Activated CD4-positive, alpha-beta T cell treated with anti-CD3 and anti-CD28 coated beads, Interleukin-2, amount 10 ng/mL, durations not matched to agents 7 days and 5 days (primary cell): Measurements from ENCODE around the gene ZNF133. TPM values are rescaled to one million over a fixed set of nuclear protein-coding genes. Genes with fewer than 3 reads are reported as not detected.
"Not testable (repeated sequence)": the region's sequence is repeated elsewhere in the genome, so short reads cannot be mapped to it uniquely, and the experiment has no call there.

ENCODE experiments used
- CTCF ChIA-PET: fragments of 350-600 bp; sonication (Branson Sonifier 250); formaldehyde crosslinking; loops from one replicate; lab custom pipeline; 2021; ENCODE audit warnings: antibody characterized with exemption; lab: Charles Lee
- POLR2A ChIA-PET: fragments of 350-600 bp; sonication (Branson Sonifier 250); formaldehyde crosslinking; loops from one replicate; lab custom pipeline; 2021; ENCODE audit warnings: antibody characterized with exemption; lab: Charles Lee
- DNase-seq: peaks from one replicate; pipeline ENCODE4 v3.0.0-alpha.2; 2020
- H3K27ac Mint-ChIP-seq: one replicate; pipeline ENCODE4 v1.8.0; 2021; ENCODE audit warnings: mild to moderate bottlenecking, moderate library complexity, mixed read lengths
- H3K27me3 Mint-ChIP-seq: one replicate; pipeline ENCODE4 v1.8.0; 2021; ENCODE audit warnings: mixed read lengths
- H3K36me3 Mint-ChIP-seq: one replicate; pipeline ENCODE4 v1.8.0; 2021; ENCODE audit warnings: low read depth, mixed read lengths
- H3K4me1 Mint-ChIP-seq: one replicate; pipeline ENCODE4 v1.8.0; 2021; ENCODE audit warnings: mixed read lengths
- H3K4me3 Mint-ChIP-seq: one replicate; pipeline ENCODE4 v1.8.0; 2021; ENCODE audit warnings: mild to moderate bottlenecking, moderate library complexity, mixed read lengths
- H3K9me3 Mint-ChIP-seq: one replicate; pipeline ENCODE4 v1.8.0; 2021; ENCODE audit warnings: mixed read lengths
- total RNA-seq, 2 experiments: library from RNA; stranded (reverse); gene quantifications; one replicate each; pipeline ENCODE4 v1.2.3, GENCODE V29; 2021

Gene ZNF133
- 1 to 10 TPM; 9.2 to 9.4 TPM for total RNA-seq

DNA sequence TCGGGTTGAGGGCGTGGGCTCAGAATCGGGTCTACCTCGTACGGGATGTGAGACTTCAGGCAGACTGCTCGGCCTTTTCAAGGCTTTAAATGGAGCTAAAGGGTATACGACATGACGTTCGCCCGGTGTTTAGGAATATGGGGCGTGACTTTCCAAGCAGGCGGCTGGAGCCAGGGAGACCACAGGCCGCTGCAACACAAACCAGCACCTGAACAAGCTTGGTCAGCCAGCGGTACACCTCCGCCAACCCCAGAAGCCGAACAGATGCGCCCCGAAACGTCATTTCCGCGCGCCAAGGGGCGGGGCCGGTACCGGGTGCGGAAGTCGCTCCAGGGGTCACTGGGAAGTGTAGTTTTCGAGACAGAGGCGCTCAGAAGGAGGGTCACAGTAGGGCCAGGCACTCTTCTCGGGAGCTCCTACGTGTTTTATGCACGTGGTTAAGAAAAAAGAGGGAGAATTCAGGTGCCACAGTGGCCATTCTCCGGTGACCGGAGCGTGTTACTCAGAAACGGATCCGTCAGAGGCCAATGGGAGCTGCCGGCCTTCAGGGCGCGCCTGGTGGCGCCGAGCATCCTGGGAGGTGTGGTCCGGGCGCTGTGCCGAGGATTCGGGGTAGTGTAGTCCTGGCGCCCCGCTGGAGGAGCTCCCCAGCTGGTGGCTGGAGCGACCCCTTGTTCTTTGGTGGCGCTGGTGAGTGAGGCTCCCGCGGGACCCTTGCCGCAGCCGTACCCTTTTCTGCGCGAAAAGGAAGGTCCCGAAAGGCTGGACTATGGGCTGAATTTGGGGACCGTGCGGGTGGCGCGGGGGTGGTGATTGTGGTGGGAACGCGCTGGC, at the start of gene ZNF133:
Gene ZNF133, plus strand, starts transcription at position 613 of the 834 bp plus-strand sequence. CDS start 17,160 bp downstream, outside the sequence.
- H3K9me3 Mint-ChIP-seq: peaks cover 25% of the 10 kb centered on the region
- H3K36me3 Mint-ChIP-seq: peaks cover 22% of the 10 kb centered on the region
- H3K27ac Mint-ChIP-seq: peak within 1 kb of the TSS; percentile 99
- CTCF ChIA-PET: interaction anchor here (1.1 to 2.3 kb wide), 3 partner anchors 10 to 605 kb away, joined by 3 to 6 read pairs (median 3); partner anchors contain the start of gene DZANK1
- peaks cover 34% of the 10 kb centered on the region for H3K4me1 Mint-ChIP-seq
- DNase-seq: peak; percentile 96
- peaks cover 17% of the 10 kb centered on the region for H3K27me3 Mint-ChIP-seq
- peak within 1 kb of the TSS; percentile 97 for H3K4me3 Mint-ChIP-seq
- POLR2A ChIA-PET: interaction anchor here (0.6 kb wide), 1 partner anchor 219 kb away, joined by 3 read pairs; the partner anchor contains the start of gene SEC23B

DNA sequence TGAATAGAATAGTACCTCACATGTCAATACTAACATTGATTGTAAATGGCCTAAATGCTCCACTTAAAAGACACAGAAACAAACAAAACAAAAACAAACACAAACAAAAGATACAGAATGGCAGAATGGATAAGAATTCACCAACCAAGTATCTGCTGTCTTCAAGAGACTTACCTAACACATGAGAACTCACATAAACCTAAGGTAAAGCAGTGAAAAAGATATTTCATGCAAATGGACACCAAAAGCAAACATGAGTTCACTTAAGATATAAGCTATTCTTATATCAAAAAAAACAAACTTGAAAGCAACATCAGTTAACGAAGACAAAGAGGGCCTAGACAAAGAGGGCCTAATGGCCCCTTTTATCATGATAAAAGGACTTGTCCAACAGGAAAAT, 47.3 kb upstream of the ZNF133 start:
- H3K27me3 Mint-ChIP-seq: peaks cover 27% of the 10 kb centered on the region
- H3K4me3 Mint-ChIP-seq: no peak overlapping the region
- no peak for DNase-seq
- no peaks in the 10 kb centered on the region for H3K36me3 Mint-ChIP-seq
- no peak overlapping the region for H3K27ac Mint-ChIP-seq
- no peaks in the 10 kb centered on the region for H3K4me1 Mint-ChIP-seq
- ChIA-PET CTCF (no interaction called here), POLR2A (no interaction called here)
- no peaks in the 10 kb centered on the region for H3K9me3 Mint-ChIP-seq

DNA sequence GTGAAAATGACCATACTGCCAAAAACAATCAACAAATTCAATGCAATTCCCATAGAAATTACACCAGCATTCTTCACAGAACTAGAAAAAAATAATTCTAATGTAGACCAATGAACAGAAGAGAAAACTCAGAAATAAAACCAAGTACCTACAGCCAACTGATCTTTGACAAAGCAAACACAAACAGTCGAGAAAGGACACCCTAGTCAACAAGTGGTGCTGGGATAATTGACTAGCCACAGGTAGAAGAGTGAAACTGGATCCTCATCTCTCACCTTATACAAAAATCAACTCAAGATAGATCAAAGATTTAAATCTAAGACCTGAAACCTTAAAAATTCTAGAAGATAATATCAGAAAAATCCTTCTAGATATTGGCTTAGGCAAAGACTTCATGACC, 44.5 kb upstream of the ZNF133 start:
- Mint-ChIP-seq H3K9me3 (no peaks in the 10 kb centered on the region), H3K36me3 (no peaks in the 10 kb centered on the region), H3K4me3 (no peak overlapping the region), H3K4me1 (no peaks in the 10 kb centered on the region), H3K27me3 (peaks cover 40% of the 10 kb centered on the region), H3K27ac (no peak overlapping the region)
- ChIA-PET CTCF (no interaction called here), POLR2A (no interaction called here)
- no peak for DNase-seq

DNA sequence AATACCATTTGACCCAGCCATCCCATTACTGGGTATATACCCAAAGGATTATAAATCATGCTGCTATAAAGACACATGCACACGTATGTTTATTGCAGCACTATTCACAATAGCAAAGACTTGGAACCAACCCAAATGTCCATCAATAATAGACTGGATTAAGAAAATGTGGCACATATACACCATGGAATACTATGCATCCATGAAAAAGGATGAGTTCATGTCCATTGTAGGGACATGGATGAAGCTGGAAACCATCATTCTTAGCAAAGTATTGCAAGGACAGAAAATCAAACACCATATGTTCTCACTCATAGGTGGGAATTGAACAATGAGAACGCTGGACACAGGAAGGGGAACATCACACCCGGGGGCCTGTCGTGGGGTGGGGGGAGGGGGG, 39.8 kb upstream of the ZNF133 start:
- H3K4me1 Mint-ChIP-seq, H3K36me3 Mint-ChIP-seq, H3K4me3 Mint-ChIP-seq, H3K27ac Mint-ChIP-seq, CTCF ChIA-PET, H3K9me3 Mint-ChIP-seq, POLR2A ChIA-PET, DNase-seq: not testable (repeated sequence)
- peaks cover 17% of the 10 kb centered on the region for H3K27me3 Mint-ChIP-seq

DNA sequence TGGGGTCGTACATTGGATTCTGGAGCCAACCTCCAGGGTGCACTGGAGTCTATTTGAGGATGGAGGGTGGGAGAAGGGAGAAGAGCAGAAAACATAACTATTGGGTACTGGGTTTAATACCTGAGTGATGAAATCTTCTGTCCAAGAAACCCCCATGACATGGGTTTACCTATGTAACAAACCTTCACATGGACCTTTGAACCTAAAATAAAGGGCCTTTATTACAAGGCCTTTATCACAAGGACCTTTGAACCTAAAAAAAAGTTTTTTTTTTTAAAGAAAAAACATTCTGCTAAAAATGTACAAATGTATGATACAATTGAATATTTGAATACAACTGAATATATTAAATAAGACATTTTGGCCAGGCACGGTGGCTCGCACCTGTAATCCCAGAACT, 38.1 kb upstream of the ZNF133 start:
- no peak overlapping the region for H3K27ac Mint-ChIP-seq
- H3K4me3 Mint-ChIP-seq: no peak overlapping the region
- H3K4me1 Mint-ChIP-seq: no peaks in the 10 kb centered on the region
- no peak for DNase-seq
- CTCF ChIA-PET: no interaction called here
- H3K27me3 Mint-ChIP-seq: peaks cover 13% of the 10 kb centered on the region
- POLR2A ChIA-PET: no interaction called here
- H3K9me3 Mint-ChIP-seq: no peaks in the 10 kb centered on the region
- no peaks in the 10 kb centered on the region for H3K36me3 Mint-ChIP-seq

DNA sequence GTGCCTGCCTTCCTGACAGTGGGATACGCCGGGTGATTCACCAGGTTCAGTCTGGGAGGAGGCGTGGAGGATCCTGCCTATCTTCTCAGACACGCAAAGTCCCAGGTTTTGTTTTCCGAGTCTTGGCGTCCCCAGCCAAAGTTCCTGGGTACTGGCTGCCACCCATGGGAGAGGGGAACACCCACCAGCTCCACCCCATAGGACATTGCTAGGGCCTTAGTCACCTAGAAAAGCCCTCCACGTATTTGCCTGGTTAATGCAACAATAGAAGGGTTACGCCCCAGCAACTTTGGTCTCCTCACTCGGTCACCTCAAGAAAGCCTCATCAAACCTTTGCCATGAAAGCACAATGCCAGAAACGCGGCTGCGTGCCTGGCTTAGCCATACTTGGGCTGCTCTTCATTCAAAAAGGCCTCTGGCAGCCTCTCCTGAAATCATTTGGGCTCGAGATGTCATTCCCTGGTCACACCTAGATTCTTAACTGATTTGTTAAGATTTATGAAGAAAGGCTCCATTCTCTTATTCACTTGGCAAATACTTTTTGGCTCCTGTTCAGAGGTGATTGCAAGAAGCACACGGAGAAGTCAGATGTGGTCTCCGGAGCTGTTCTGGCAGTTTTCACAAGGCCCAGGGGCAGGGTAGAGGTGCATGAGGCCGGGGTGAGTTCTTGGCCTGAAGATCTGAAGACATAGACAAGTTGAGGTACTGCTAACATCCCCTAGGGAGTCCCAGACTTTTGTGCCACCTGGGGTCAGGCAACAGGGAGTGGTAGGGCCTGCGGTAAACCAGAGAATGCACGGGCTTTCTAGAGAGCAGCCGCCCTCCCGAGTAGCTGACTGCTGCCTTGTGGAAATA, 35.5 kb upstream of the ZNF133 start:
- H3K4me1 Mint-ChIP-seq: no peaks in the 10 kb centered on the region
- CTCF ChIA-PET: no interaction called here
- H3K9me3 Mint-ChIP-seq: no peaks in the 10 kb centered on the region
- H3K4me3 Mint-ChIP-seq: no peak overlapping the region
- H3K36me3 Mint-ChIP-seq: no peaks in the 10 kb centered on the region
- H3K27me3 Mint-ChIP-seq: no peaks in the 10 kb centered on the region
- DNase-seq: no peak
- POLR2A ChIA-PET: no interaction called here
- H3K27ac Mint-ChIP-seq: no peak overlapping the region

DNA sequence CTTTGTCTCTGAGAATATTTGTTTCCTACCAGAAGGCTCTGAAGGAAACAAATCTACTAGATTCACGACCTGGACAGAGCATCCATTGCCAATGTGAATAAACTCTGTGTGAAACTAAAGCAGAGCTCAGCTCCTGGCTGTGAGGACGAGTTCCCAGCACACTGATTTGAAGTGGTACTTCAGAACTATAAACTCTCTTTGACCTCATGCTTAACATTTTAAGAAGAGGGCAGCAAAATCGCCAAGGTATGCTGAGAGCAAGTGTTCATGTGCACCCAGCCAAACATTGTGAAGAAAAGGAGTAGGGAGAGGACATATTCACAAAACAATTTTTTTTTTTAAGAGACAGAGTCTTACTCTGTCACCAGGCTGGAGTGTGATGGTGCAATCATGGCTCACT, 33.7 kb upstream of the ZNF133 start:
- POLR2A ChIA-PET: no interaction called here
- no peaks in the 10 kb centered on the region for H3K36me3 Mint-ChIP-seq
- no peak overlapping the region for H3K27ac Mint-ChIP-seq
- no peak overlapping the region for H3K4me3 Mint-ChIP-seq
- no peaks in the 10 kb centered on the region for H3K9me3 Mint-ChIP-seq
- H3K4me1 Mint-ChIP-seq: no peaks in the 10 kb centered on the region
- no peaks in the 10 kb centered on the region for H3K27me3 Mint-ChIP-seq
- no peak for DNase-seq
- CTCF ChIA-PET: interaction anchor here (0.6 to 0.7 kb wide), 2 partner anchors 75 to 87 kb away, joined by 3 to 4 read pairs; no protein-coding TSS in a partner anchor

DNA sequence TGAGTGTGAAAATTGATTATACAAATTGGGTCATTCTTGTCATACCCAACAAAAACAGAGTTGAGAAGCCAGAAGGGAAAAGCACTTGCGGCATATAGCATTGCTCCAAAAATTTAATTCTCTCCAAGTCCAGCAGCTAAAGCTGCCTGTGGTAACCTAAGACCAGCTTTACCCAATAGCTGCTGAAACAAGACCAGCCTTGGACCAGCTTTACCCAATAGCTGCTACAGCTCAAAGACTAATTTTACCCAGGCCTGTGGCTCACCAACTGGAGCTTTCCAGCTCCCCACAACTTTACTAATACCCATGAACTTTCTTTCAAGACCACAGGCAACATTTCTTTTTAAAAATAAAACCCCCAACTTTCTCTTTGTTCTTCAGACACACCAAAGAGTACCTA, 32.8 kb upstream of the ZNF133 start:
- DNase-seq: no peak
- peaks cover 2% of the 10 kb centered on the region for H3K27me3 Mint-ChIP-seq
- no peak overlapping the region for H3K4me3 Mint-ChIP-seq
- no peak overlapping the region for H3K27ac Mint-ChIP-seq
- no peaks in the 10 kb centered on the region for H3K36me3 Mint-ChIP-seq
- ChIA-PET POLR2A (no interaction called here), CTCF (no interaction called here)
- no peaks in the 10 kb centered on the region for H3K9me3 Mint-ChIP-seq
- no peaks in the 10 kb centered on the region for H3K4me1 Mint-ChIP-seq

DNA sequence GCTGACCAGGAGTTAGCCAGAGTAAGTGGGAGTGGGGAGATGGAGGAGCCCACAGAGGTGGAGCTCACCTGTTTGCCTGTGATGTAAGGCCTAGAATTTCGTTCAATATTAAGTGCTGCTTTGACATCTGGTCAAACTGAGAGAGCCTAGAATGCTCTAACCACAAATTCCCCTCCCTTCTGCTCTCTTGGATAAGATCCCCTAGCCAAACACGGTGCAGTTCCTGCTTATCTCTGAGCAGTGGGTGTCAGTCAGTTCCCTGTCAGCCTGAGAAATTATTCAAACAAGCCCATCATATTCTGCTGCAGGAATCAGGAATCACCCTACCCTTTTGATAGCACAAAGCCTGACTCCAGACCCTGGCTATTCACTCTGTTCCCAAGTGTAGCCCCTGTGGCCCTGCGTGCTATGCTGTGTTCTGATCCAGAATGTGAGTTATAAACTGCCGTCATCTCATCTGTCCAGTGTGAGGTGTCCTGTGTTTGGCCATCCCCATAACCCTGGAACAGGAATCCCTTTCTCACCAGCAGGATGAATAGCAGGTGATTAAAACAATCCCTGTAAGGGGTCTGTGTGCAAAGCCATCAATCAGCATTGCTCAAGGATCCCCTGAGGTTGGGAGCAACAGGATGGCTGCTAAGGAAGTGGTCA, 31.8 kb upstream of the ZNF133 start:
- ChIA-PET POLR2A (no interaction called here), CTCF (no interaction called here)
- H3K27me3 Mint-ChIP-seq: peaks cover 2% of the 10 kb centered on the region
- H3K4me1 Mint-ChIP-seq: no peaks in the 10 kb centered on the region
- no peak overlapping the region for H3K27ac Mint-ChIP-seq
- DNase-seq: no peak
- H3K4me3 Mint-ChIP-seq: no peak overlapping the region
- H3K9me3 Mint-ChIP-seq: no peaks in the 10 kb centered on the region
- H3K36me3 Mint-ChIP-seq: no peaks in the 10 kb centered on the region

DNA sequence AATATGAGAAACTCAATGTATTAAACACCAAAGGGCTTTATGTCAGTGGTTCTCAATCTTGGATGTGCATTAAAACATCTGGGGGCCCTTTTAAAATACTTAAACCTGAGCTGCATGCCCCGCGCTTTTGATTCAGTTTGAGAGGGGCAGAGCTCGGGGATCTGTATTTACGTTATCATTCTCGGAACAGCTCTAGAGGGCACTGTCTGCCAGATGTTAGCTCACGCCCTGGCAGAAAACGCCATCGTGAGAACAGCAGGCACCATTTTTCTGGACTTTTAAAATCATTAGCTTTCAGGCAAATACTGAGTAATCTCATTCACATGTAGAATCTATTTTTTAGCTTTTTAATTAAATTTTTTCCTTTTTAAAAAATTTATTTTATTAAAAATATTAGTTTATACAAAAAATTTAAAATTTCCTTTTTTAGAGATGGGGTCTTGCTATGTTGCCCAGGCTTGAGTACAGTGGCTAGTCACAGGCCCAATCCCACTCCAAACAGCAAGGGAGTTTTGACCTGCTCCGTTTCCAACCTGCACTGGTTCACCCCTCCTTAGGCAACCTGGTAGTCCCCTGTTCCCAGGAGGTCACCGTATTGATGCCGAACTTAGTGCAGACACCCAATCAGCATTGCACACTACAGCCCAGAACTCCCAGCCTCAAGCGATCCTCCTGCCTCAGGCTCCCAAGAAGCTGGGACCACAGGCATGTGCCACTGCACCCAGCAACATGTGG, 30.0 kb upstream of the ZNF133 start:
- Mint-ChIP-seq H3K4me1 (no peaks in the 10 kb centered on the region), H3K27me3 (peaks cover 6% of the 10 kb centered on the region), H3K27ac (no peak overlapping the region), H3K9me3 (no peaks in the 10 kb centered on the region), H3K4me3 (no peak overlapping the region), H3K36me3 (no peaks in the 10 kb centered on the region)
- CTCF ChIA-PET: no interaction called here
- POLR2A ChIA-PET: no interaction called here
- DNase-seq: no peak

DNA sequence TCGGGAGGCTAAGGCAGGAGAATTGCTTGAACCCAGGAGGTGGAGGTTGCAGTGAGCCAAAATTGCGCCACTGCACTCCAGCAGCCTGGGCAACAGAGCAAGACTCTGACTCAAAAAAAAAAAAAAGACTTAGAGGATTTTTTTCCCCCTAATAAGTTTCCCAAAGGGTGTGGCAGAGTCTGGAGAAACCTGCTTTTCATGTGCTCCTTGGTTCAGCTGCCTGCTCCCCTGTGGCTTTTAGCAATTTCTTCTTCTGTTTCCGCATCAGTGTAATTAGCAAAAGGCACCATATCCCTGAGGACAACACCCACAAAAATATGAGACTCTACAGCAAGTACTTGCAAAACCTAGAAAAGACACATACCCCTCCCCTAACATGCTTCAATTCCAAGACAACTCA, 28.6 kb upstream of the ZNF133 start:
- CTCF ChIA-PET: no interaction called here
- H3K9me3 Mint-ChIP-seq: no peaks in the 10 kb centered on the region
- H3K4me1 Mint-ChIP-seq: no peaks in the 10 kb centered on the region
- DNase-seq: no peak
- H3K27ac Mint-ChIP-seq: no peak overlapping the region
- peaks cover 9% of the 10 kb centered on the region for H3K27me3 Mint-ChIP-seq
- POLR2A ChIA-PET: no interaction called here
- H3K4me3 Mint-ChIP-seq: no peak overlapping the region
- H3K36me3 Mint-ChIP-seq: no peaks in the 10 kb centered on the region

DNA sequence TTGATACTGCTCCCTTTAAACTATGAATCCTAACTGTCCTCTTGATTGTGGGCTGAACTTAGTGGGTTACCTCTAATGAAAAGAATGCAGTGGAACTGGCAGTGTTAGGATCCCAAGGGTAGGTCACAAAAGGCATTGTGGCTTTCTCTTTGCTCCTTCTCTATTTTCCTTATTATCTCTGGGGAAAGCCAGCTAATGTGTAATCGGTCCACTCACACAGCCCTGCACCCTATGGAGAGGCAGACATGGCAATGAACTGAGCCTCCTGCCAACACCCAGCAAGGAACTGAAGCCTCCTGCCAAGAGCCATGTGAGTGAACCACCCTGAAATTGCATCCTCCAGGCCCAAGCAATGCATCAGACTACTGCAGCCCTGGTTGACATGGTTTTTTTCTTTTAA, 24.6 kb upstream of the ZNF133 start:
- ChIA-PET CTCF (interaction anchor here (1.5 kb wide), 1 partner anchor 12 kb away, joined by 3 read pairs; no protein-coding TSS in a partner anchor), POLR2A (no interaction called here)
- H3K27ac Mint-ChIP-seq: no peak overlapping the region
- H3K4me1 Mint-ChIP-seq: no peaks in the 10 kb centered on the region
- H3K9me3 Mint-ChIP-seq: no peaks in the 10 kb centered on the region
- DNase-seq: no peak
- peaks cover 17% of the 10 kb centered on the region for H3K27me3 Mint-ChIP-seq
- no peak overlapping the region for H3K4me3 Mint-ChIP-seq
- no peaks in the 10 kb centered on the region for H3K36me3 Mint-ChIP-seq
